Mucosa of stomach (tissue), 1 donor: ENCODE data around the gene RPGRIP1.
A peak's percentile ranks its signal among the peaks of the same experiment; 100 is the strongest.
"Not testable (repeated sequence)": the region's sequence is repeated elsewhere in the genome, so short reads cannot be mapped to it uniquely, and the experiment has no call there.

Experiments
- H3K27me3 ChIP-seq: one replicate; pipeline ENCODE4 v1.7.0; 2013; ENCODE audit warnings: mild to moderate bottlenecking, low read length; ENCODE audit not compliant: control insufficient read depth, insufficient read depth
- H3K36me3 ChIP-seq: one replicate; pipeline ENCODE4 v1.7.0; 2013; ENCODE audit warnings: low read length; ENCODE audit not compliant: control insufficient read depth, insufficient read depth
- H3K4me1 ChIP-seq: one replicate; pipeline ENCODE4 v1.7.0; 2013; ENCODE audit warnings: mild to moderate bottlenecking, low read length; ENCODE audit not compliant: control insufficient read depth, insufficient read depth
- H3K4me3 ChIP-seq: one replicate; pipeline ENCODE4 v1.7.0; 2013; ENCODE audit warnings: low read length
- H3K9ac ChIP-seq: one replicate; pipeline ENCODE4 v1.7.0; 2013; ENCODE audit warnings: mild to moderate bottlenecking, low read length, moderate library complexity
- H3K9me3 ChIP-seq: one replicate; pipeline ENCODE4 v1.7.0; 2013; ENCODE audit warnings: mild to moderate bottlenecking, low read length, moderate library complexity; ENCODE audit not compliant: control insufficient read depth
- donor health status: Pancreatic carcinoma.

RPGRIP1 gene

DNA sequence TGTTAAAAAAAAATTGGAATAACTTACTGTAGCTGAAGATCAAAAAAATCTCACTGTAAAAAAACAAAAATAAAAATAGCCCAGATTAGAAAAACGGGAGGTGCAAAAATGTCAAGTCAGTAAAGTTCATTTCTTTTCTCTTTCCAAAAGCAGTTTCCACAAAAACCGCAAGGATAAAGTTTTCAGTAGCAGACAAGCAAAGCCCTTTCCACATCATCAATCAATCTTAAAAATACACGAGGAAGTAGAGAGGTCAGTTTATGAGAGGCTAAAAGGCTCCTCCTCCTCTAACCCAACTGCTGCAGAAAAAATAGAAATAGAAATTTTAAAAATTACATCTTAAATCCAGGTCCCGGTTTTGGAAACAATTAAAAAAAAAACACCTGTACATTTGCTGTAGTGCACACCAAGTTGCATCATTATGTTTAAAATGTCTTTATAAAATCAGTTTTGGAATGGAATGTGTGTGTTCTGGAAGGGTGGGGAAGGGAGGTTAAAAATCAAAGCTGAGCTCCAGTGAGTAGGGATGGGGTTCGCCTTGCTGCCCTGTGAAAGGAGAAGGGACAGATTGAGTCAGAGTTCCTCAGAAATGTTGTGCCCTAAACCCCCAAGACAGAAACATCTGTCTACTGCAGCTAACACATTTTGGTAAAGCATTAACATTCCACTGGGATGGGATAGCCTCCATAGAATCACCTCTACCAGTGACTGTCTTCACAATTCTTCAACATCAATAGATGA, 16.4 kb upstream of the RPGRIP1 start:
- Histone ChIP-seq H3K36me3 (peaks cover 16% of the 10 kb centered on the region), H3K9me3 (no peaks in the 10 kb centered on the region), H3K4me1 (peaks cover 38% of the 10 kb centered on the region), H3K9ac (no peak overlapping the region), H3K4me3 (no peak overlapping the region), H3K27me3 (no peaks in the 10 kb centered on the region)

DNA sequence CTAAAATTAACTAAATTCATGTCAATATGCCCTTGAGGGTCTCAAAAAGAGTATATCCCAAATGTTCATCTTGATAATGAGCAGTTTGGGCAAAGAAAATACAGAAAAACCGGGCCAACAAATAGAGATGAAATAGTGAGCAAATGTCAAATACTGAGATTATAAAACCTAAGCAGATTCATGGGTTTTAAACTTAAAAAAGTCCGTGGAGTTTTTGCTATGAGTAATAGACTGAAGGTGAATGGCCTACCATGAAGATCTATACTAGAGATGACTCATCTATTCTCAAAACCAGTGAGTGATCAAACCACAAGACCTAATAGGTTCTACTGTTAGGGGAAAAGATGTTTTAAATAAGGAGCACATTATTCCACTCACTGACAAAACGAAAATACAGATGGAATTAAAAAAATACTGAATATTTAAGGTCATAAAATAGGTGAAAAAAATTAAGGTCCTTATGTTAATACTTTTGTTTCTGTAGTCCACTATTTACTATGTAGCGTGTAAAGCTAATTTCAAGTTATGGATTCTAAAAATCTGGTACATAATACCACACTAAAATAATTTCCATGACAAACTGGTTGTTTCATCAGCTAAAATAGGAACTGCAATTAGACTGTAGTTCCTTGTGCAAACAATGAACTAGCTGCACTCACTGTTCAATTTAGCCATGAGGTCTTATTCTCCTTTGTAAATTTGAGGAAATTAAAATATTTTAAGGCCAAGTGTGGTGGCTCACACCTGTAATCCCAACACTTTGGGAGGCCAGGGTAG, 15.7 kb upstream of the RPGRIP1 start:
- Histone ChIP-seq H3K4me1 (peaks cover 31% of the 10 kb centered on the region), H3K36me3 (peaks cover 9% of the 10 kb centered on the region), H3K27me3 (no peaks in the 10 kb centered on the region), H3K9me3 (no peaks in the 10 kb centered on the region), H3K4me3 (no peak overlapping the region), H3K9ac (peak overlapping the region; percentile 27)

DNA sequence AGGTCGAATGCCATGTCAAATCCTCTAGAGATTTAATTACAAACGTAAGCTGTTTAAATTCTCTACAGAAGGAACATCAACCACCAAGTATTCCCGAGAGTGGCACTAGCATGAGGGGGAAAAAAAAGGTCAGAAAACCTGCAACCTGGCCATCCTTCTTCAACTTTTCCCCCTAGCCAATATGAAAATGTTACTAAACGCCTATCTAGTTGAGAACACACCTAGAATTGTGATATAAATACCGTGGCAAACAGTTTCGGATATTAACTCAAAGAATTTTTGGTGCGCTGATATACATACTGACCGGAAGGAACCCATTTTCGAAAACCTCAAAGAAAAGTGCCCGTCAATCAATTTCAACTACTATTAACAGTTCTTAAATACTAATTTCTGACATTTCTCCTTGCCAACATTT, 12.4 kb upstream of the RPGRIP1 start:
- Histone ChIP-seq H3K9me3 (no peaks in the 10 kb centered on the region), H3K4me1 (peaks cover 29% of the 10 kb centered on the region), H3K9ac (peak overlapping the region; percentile 100), H3K36me3 (peaks cover 1% of the 10 kb centered on the region), H3K4me3 (peak overlapping the region; percentile 98), H3K27me3 (no peaks in the 10 kb centered on the region)

DNA sequence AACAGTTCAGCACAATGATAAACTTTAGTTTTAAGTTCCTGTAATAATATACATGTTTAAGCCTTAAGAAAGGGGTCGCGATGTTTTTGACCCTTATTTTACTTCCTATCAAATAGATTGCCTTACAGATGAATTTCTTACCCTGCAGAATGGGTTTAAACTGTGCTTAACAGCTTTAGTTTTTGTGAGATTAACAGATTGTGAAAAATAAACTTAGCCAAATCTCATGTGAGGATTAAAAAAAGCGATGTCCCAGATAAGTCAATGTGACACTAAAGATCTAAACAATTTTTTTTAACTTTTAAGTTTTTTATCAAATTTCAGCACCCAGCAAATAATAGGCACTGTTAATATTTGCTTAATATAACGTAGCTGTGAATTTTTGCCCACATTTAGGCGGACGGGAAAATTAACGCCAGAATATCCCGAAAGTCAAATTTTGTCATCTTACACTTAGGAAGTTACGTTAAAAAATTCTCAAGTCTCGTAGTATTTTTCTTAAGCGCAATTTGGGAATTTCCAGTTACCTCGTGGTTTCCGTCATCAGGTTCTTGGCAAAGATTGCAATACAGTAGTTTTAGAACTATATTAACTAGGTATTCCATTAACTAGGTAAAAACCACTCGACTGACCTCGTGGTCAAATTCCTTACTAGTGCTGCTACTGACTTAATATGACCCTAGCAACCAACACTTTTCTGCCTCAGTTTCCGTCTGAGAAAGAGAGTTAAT, 11.8 kb upstream of the RPGRIP1 start:
- peaks cover 24% of the 10 kb centered on the region for H3K4me1 ChIP-seq
- no peaks in the 10 kb centered on the region for H3K9me3 ChIP-seq
- H3K4me3 ChIP-seq, result peak overlapping the region; percentile 98
- no peaks in the 10 kb centered on the region for H3K36me3 ChIP-seq
- peak overlapping the region; percentile 100 for H3K9ac ChIP-seq
- no peaks in the 10 kb centered on the region for H3K27me3 ChIP-seq

DNA sequence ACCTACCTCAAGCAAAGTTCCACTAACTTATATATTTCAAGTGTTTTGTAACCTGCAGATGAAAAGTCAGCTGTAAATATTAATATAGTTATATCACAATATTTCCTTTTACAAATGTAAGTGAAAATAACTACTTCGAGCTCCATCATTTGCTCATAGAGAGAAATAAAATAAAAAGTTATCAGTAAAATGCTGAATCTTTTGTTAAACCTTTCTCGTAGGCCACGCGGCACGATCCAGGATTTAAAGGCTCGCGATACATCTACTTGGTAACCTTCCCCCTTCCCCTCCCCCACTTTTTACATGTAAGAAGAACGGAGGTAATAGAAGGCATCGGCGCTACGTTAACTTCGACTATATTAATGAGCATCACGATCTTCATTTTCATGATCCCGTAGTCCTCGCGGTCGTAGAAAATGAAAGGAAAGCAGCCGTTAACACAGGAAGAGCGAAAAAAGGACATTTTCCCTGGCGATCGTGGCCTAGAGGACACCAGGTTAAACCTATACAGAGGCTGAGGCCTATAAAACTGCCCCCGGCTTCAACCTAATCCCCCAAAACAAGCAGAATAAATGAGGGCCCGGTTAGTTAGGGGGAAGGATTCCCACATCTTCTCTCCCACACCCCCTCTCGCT, 11.1 kb upstream of the RPGRIP1 start:
- no peaks in the 10 kb centered on the region for H3K36me3 ChIP-seq
- no peaks in the 10 kb centered on the region for H3K27me3 ChIP-seq
- peak overlapping the region; percentile 98 for H3K4me3 ChIP-seq
- H3K9ac ChIP-seq, result peak overlapping the region; percentile 100
- H3K4me1 ChIP-seq, result peaks cover 24% of the 10 kb centered on the region
- H3K9me3 ChIP-seq, result no peaks in the 10 kb centered on the region

DNA sequence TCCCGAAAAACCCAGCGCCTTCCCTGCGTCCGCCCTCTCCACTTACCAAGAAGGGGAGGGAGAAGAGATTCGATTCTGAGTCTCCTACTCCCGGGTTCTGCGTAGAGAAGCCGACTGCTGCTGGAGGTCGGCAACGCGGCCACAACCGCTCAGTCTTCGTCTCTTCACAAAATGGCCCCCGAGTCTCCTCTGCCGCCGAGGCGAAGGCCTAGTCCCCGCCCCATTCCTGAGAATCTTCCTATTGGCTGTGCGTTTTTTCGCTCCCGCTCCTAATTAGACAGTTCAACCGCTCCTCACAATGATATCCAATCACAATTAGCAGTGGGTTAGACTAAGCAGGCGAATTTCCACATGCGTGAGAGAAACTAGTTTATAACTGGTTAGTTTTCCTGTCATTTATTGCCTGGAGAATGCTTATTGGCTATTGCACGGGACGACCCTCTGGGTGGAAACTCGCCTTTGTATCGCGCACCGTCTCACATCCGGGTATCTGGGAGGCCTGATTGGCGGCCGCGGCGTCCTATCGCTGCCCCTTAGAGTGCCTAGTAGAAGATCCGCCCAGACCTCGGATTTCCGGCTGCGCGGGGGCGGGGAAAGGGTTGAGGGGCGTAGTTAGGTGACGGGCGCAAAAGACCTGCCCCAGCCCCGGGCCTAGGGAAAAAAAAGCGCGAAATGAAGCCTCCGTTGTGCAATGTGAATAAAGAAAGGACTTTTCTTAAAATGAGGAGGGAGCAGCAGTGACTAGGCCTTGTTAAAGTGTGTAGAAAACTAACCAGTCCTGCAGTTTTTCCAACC, 10.4 kb upstream of the RPGRIP1 start, which contains the start of gene HNRNPC:
HNRNPC (minus strand) TSS at position 191 of the 795 bp plus-strand sequence. CDS start 35,249 bp downstream, outside the sequence.
- Histone ChIP-seq H3K27me3 (no peaks in the 10 kb centered on the region), H3K36me3 (no peaks in the 10 kb centered on the region), H3K9ac (peak within 1 kb of the TSS; percentile 100), H3K4me3 (peak within 1 kb of the TSS; percentile 98), H3K9me3 (no peaks in the 10 kb centered on the region), H3K4me1 (peaks cover 18% of the 10 kb centered on the region)

DNA sequence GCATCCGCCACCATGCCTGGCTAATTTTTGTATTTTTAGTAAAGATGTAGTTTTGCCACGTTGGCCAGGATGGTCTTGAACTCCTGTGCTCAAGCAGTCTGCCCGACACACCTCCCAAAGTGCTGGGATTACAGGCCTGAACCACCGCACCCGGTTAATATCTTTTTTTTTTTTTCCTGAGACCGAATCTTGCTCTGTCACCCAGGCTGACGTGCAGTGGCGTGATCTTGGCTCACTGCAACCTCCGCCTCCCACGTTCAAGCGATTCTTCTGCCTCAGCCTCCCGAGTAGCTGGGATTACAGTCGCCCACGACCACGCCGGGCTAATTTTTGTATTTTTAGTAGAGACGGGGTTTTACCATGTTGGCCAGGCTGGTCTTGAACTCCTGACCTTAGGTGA, 7.2 kb upstream of the RPGRIP1 start:
- not testable (repeated sequence) for H3K9me3 ChIP-seq

DNA sequence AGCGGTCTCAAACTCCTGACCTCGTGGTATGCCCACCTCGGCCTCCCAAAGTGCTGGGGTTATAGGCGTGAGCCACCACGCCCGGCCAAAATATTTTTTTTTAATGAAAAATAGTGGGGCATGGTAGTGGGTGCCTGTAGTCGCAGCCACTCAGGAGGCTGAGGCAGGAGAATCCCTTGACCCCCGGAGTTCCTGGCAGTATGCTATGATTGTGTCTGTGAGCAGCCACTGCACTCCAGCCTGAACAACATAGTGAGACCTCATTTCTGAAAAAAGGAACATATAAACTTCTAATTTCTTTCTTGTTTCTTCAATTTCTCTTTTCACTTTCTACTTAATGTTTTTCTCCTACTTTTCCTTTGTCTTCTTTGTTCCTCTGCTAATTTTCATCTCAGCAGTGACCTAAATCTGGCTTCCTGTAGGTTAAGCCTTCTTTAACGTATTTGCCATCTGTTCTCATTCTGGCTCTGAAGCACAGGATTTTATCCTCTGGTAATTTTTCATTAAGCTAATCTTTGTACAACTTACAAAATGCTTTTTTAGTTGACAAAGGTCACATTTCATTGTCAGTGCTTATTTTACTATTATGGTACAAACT, 4.5 kb upstream of the RPGRIP1 start:
- H3K9ac ChIP-seq, result no peak overlapping the region
- no peaks in the 10 kb centered on the region for H3K27me3 ChIP-seq
- no peak overlapping the region for H3K4me3 ChIP-seq
- H3K4me1 ChIP-seq, result no peaks in the 10 kb centered on the region
- H3K9me3 ChIP-seq, result no peaks in the 10 kb centered on the region
- H3K36me3 ChIP-seq, result no peaks in the 10 kb centered on the region

More for the DNA sequence above, 7.2 kb upstream of the RPGRIP1 start:
- H3K27me3 ChIP-seq, H3K9ac ChIP-seq, H3K36me3 ChIP-seq, H3K4me1 ChIP-seq, H3K4me3 ChIP-seq: not testable (repeated sequence)

DNA sequence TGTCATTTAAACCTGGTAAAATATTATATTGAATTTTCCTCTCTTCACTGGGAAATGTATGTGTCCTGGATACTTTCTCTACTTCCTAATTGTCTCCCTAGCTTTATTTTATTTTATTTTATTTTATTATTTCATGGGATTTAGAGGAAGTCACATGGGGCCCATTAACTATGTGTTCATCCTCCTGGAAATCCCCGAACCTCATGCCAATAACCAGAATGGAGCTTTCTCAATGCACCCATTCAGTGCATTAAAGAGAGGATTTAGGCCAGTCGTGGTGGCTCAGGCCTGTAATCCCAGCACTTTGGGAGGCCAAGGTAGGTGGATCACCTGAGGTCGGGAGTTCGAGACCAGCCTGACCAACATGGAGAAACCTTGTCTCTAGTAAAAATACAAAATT, 1.3 kb upstream of the RPGRIP1 start:
- Histone ChIP-seq H3K27me3 (no peaks in the 10 kb centered on the region), H3K9me3 (no peaks in the 10 kb centered on the region), H3K9ac (no peak overlapping the region), H3K36me3 (no peaks in the 10 kb centered on the region), H3K4me3 (no peak overlapping the region), H3K4me1 (no peaks in the 10 kb centered on the region)

DNA sequence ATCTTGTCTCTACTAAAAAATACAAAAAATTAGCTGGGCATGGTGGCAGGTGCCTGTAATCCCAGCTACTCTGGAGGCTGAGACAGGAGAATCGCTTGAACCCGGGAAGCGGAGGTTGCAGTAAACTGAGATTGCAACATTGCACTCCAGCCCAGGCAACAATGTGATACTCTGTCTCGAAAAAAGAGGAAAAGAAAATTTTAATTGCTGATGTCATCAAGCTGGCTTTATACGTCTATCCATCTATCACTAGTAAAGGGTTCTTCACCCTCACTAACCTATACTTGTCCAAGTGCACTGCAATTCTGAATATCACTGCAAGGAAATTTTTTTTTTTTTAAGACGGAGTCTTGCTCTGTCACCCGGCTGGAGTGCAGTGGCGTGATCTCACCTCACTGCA, 2.0 kb downstream of the RPGRIP1 start:
- not testable (repeated sequence) for H3K9ac ChIP-seq, H3K27me3 ChIP-seq, H3K9me3 ChIP-seq, H3K4me1 ChIP-seq, H3K4me3 ChIP-seq, H3K36me3 ChIP-seq

DNA sequence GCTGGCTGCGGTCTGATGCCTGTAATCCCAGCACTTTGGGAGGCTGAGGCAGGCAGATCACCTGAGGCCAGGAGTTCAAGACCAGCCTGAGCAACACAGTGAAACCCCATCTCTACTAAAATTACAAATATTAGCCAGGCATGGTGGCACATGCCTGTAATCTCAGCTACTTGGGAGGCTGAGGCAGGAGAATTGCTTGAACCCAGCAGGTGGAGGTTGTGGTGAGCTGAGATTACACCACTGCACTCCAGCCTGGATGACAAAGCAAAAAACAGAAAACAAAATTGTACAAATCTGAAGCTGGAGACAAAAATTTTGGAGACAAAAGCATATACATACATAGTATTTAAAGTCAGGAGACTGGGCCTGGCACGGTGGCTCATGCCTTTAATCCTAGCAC, 6.6 kb downstream of the RPGRIP1 start:
- H3K36me3 ChIP-seq, H3K4me3 ChIP-seq, H3K9ac ChIP-seq, H3K27me3 ChIP-seq, H3K4me1 ChIP-seq, H3K9me3 ChIP-seq: not testable (repeated sequence)
